H54 (cell line): ENCODE results near the gene ABCA1.

Experiments used
- DNase-seq: peaks from one replicate; pipeline ENCODE4 v3.0.0; 2011; ENCODE audit warnings: low spot score, mixed read lengths; ENCODE audit not compliant: insufficient read length
- FAIRE-seq: peaks from 3 replicates; lab custom pipeline; 2011; peaks lifted over from hg19 to GRCh38; lab: Jason Lieb, UNC
- POLR2A ChIP-seq: IDR thresholded peaks from 2 replicates; pipeline ENCODE4 v1.6.1; 2011; ENCODE audit warnings: low read depth, mild to moderate bottlenecking, low read length

ABCA1 gene

GRCh38 chr9:104802110-104802509, 125.8 kb downstream of the ABCA1 start:
- no peak for DNase-seq
- no peak for TF ChIP-seq POLR2A
- FAIRE-seq = no peak

GRCh38 chr9:104800068-104800785, 127.7 kb downstream of the ABCA1 start:
- no peak for TF ChIP-seq POLR2A
- DNase-seq = no peak
- FAIRE-seq = no peak

GRCh38 chr9:104798209-104798995, 129.6 kb downstream of the ABCA1 start:
- FAIRE-seq (no peak), DNase-seq (no peak)
- TF ChIP-seq POLR2A = no peak

GRCh38 chr9:104795857-104796256, 132.1 kb downstream of the ABCA1 start:
- DNase-seq (no peak), FAIRE-seq (no peak)
- no peak for TF ChIP-seq POLR2A

- no peak for DNase-seq
- TF ChIP-seq POLR2A = no peak
- no peak for FAIRE-seq
Observed at GRCh38 chr9:104795082-104795481, 132.9 kb downstream of the ABCA1 start.

GRCh38 chr9:104794070-104794469, 133.9 kb downstream of the ABCA1 start:
- DNase-seq = no peak
- TF ChIP-seq POLR2A = no peak

GRCh38 chr9:104788251-104788650, 139.7 kb downstream of the ABCA1 start:
- DNase-seq (no peak), FAIRE-seq (no peak)
- no peak for TF ChIP-seq POLR2A

More at GRCh38 chr9:104794070-104794469, 133.9 kb downstream of the ABCA1 start:
- FAIRE-seq = no peak

GRCh38 chr9:104787306-104788015, 140.5 kb downstream of the ABCA1 start:
- DNase-seq (no peak), FAIRE-seq (no peak)
- no peak for TF ChIP-seq POLR2A

GRCh38 chr9:104786293-104786692, 141.7 kb downstream of the ABCA1 start:
- DNase-seq (no peak), FAIRE-seq (peak; percentile 43)
- no peak for TF ChIP-seq POLR2A

- no peak for FAIRE-seq
Observed at GRCh38 chr9:104784098-104784497, 143.9 kb downstream of the ABCA1 start.

GRCh38 chr9:104783588-104783987, 144.4 kb downstream of the ABCA1 start:
- peak; percentile 53 for FAIRE-seq
- DNase-seq = no peak
- no peak for TF ChIP-seq POLR2A

More at GRCh38 chr9:104784098-104784497, 143.9 kb downstream of the ABCA1 start:
- DNase-seq = no peak
- no peak for TF ChIP-seq POLR2A

- FAIRE-seq (peak; percentile 84), DNase-seq (no peak)
- TF ChIP-seq POLR2A = no peak
Observed at GRCh38 chr9:104780796-104781395, 147.1 kb downstream of the ABCA1 start.

GRCh38 chr9:104779946-104780535, 147.9 kb downstream of the ABCA1 start:
- no peak for TF ChIP-seq POLR2A
- FAIRE-seq = peak; percentile 41
- DNase-seq = no peak

- no peak for TF ChIP-seq POLR2A
- DNase-seq = no peak
- no peak for FAIRE-seq
Observed at GRCh38 chr9:104779334-104779733, 148.6 kb downstream of the ABCA1 start.
